NCI-H128 (cell line): ENCODE results near the gene MBP.
"Not testable (repeated sequence)": the region's sequence is repeated elsewhere in the genome, so short reads cannot be mapped to it uniquely, and the experiment has no call there.

ENCODE experiments used
- DNase-seq: peaks from one replicate; lab custom pipeline; 2025; ENCODE audit not compliant: unreplicated experiment; lab: John Stamatoyannopoulos, UW

Gene MBP

DNA sequence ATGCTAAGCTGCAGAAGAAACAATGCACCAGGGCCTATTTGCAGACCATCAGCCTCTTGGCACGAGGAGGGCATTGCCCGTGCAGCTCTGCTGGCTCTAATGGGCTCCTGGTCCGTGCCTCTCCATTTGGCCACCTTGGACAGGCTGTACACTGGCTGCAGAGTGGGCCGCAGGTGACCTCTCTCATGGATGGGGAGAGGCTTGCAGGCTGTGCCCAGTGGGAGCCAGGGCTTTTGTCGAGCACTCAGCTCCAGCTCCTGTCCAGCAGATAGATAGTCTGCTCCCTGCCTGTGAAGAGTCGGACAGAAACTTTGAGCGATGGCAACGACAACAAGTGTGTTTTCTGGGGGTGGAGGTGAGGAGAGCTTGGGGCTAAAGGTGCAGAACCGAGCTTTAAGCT is 100.9 kb downstream of the MBP start:
- DNase-seq = no peak

GRCh38 chr18:77030201-77030600 is 102.4 kb downstream of the MBP start:
- DNase-seq = no peak

GRCh38 chr18:77025831-77026363 is 106.7 kb downstream of the MBP start:
- DNase-seq = no peak

- no peak for DNase-seq
Measured at GRCh38 chr18:77025123-77025522, 107.5 kb downstream of the MBP start.

- no peak for DNase-seq
Measured at GRCh38 chr18:77024476-77024875, 108.1 kb downstream of the MBP start.

DNA sequence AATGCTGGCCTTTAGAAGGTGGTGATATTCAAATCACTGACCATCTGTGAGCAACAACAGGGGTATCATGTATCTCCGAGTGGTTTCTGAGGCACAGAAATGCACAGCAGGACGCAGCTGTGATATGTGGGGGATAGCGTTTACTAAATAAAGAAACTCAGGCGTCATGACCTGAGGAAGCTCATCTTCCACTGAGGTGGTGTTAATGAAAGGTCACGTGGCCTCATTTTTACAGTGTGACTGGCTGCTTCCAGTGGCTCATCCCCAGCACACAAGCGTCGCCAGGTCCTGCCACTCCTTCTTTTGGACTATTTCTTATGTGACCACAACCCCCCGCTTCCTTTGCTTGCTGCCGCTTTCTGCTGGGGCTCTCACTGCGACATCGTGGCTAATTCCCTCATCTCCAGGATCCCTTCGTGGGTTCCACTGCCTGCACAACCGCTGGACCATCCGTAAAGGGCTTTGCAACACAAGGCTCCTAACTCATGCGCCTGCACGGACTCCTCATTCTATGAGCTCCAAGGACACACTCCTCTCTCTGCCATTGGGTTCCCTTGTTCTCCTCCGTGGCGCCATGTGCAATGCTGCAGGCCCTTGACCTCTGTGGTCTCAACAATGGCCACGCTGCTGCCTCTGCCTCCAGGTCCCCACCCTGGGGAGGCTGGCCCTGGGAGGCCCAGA is 109.3 kb downstream of the MBP start:
- no peak for DNase-seq

DNA sequence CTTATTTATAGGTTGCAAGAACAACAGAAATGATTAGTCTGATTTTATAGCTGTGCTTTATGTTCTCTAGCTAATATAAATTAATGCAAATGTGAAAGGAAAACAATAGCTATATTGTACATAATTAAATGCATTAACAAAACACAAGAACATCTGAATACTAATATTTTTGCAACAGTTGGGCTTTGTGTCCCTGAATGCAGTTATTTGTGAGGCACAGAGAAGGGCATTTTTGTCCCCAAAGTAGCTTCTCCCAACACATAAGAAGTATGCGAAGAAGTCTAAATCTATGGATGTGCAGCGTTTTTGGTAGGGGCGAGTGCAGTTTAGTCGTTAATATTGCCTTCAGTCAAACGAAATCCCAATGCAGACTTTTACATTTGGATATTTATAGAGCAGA is 110.0 kb downstream of the MBP start:
- no peak for DNase-seq

- no peak for DNase-seq
Measured at GRCh38 chr18:77022116-77022515, 110.5 kb downstream of the MBP start.

- DNase-seq = not testable (repeated sequence)
Measured at GRCh38 chr18:77021478-77021877, 111.1 kb downstream of the MBP start.

GRCh38 chr18:77021075-77021474 is 111.5 kb downstream of the MBP start:
- DNase-seq = no peak

DNA sequence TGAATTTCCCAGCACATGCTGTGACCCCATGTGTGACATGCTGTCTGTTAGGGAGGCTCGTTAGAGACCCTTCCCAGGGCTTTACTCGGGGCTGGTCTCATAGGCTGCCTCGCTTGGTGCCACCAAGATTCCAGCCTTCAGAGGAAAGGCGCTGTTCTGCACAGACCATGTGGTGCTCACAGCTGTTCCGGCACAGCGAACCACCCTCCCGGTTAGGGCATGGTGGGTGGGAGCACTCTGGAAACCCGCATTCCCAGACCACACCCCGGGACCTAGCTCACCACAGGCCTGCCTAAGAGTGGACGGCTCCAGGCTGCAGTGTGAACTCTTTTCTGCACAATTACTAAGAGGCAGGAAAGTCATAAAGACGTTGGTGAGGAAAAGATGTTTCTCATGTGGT is 112.0 kb downstream of the MBP start:
- no peak for DNase-seq

DNA sequence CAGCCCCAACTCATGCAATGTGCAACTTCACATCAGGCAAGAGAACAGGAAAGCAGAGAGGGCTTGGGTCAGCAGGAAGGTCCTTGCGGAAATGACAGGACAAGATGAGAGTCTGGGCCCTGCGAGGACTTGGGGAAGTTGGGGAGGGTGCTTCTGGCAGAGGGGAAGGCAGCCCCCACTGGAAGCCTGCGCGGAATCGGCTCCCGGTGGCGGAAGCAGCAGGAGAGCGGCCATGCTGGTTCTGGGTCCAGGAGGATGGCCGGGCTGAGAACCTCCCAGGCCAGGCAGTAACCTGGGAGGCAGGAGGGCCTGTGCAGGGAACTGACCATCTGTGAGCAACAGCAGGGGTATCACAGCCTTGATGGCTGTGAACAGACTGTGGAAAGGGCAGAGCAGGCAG is 112.9 kb downstream of the MBP start:
- no peak for DNase-seq

- not testable (repeated sequence) for DNase-seq
Measured at GRCh38 chr18:77018650-77019049, 113.9 kb downstream of the MBP start.

- no peak for DNase-seq
Measured at GRCh38 chr18:77017355-77017754, 115.2 kb downstream of the MBP start.

DNA sequence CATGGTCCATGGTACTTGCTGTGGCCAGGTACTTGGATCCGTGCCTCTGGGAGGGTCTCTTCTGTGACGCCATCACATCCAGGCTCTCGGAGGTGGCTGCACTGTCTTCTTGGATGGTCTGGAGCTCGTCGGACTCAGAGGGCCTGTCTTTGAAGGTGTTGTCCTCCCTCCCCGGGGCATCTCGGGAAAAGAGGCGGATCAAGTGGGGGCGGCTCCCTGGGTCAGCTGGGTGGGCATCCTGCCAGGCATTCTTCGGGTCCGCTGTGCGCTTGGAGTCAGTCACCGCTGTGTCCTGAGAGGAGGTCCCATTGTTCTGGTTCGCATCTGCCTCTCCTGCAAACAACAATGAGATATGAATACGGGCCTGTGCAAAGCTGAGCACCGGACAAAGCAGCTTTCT is 115.6 kb downstream of the MBP start:
- DNase-seq = no peak

- DNase-seq = no peak
Measured at GRCh38 chr18:77015771-77016710, 116.5 kb downstream of the MBP start.

- no peak for DNase-seq
Measured at GRCh38 chr18:77015169-77015568, 117.4 kb downstream of the MBP start.

DNA sequence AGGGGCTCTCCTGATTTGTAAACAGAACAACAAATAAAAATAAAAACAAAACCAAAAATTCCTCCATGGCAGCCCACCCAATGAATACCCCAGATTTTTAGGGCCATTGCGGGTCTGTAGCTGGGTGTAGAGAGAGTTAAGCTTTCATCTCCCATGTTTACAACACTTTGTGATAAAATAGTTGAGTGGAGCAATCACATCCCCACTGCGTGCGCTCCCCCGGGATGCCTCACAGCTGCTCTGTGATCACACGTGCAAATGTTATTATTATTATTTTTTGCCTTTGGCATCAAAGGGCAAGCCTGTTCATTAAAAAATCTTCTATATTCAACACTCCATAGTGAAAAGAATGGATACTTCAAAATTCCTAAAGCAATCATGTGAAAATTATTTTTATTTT is 118.0 kb downstream of the MBP start:
- no peak for DNase-seq

- DNase-seq = no peak
Measured at GRCh38 chr18:77013811-77014521, 118.6 kb downstream of the MBP start.

GRCh38 chr18:77012806-77013541 is 119.6 kb downstream of the MBP start:
- no peak for DNase-seq

DNA sequence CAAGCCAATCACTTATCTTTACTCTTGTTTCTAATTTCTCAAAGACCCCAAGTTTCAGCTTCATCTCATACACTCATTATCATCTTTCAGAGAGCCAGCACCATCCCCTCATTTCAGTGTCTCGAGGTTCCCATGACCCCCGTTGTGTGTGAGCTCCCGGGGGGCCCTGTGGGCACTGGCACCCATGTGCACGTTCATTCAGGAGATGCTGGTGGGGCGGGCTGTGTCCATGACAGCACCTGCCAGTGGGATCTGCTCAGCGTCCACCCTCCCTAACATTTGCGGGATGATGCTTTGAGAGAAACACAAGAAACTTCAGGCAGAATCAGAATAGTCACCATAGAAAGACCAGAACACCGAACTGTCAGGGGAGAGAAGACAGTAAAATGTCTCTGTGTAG is 120.5 kb downstream of the MBP start:
- no peak for DNase-seq
